ENCODE results near the gene TLN1. TPM values are rescaled to one million over a fixed set of nuclear protein-coding genes. Genes with fewer than 3 reads are reported as not detected.

The TLN1 gene
- polyA plus RNA-seq, 1 experiment = 165 TPM

- no peak overlapping the region for H3K4me3 ChIP-seq (ENCODE audit: low read depth, low read length)
- H3K27me3 ChIP-seq (ENCODE audit: control insufficient read depth, insufficient read depth, low read length) = peaks cover 14% of the 10 kb centered on the region
- no peak for DNase-seq (ENCODE audit: low read depth, low spot score)
- no peaks in the 10 kb centered on the region for H3K9me3 ChIP-seq (ENCODE audit: control insufficient read depth, insufficient read depth, low read length)
- no peak for TF ChIP-seq CTCF (IDR thresholded peaks at IDR 0.05; ENCODE audit: low read depth, low read length)
- H3K27ac ChIP-seq (ENCODE audit: low read depth, low read length) = no peak overlapping the region
- ChIA-PET CTCF (interaction anchor here (0.6 to 0.8 kb wide), 3 partner anchors 30 to 678 kb away, joined by 3 to 5 read pairs (median 4); no protein-coding TSS in a partner anchor), POLR2A (no interaction called here)
Observed at GRCh38 chr9:35760651-35761050, 28.7 kb upstream of the TLN1 start.

GRCh38 chr9:35759795-35760194 is 27.8 kb upstream of the TLN1 start:
- ChIA-PET POLR2A (no interaction called here), CTCF (interaction anchor here (0.6 to 1.2 kb wide), 3 partner anchors 24 to 113 kb away, joined by 3 to 5 read pairs (median 3); no protein-coding TSS in a partner anchor)
- Histone ChIP-seq H3K27me3 (ENCODE audit: control insufficient read depth, insufficient read depth, low read length) (peaks cover 14% of the 10 kb centered on the region), H3K4me3 (ENCODE audit: low read depth, low read length) (no peak overlapping the region), H3K27ac (ENCODE audit: low read depth, low read length) (no peak overlapping the region), H3K9me3 (ENCODE audit: control insufficient read depth, insufficient read depth, low read length) (no peaks in the 10 kb centered on the region)
- TF ChIP-seq CTCF (IDR thresholded peaks at IDR 0.05; ENCODE audit: low read depth, low read length) = no peak
- no peak for DNase-seq (ENCODE audit: low read depth, low spot score)

GRCh38 chr9:35758475-35759050 is 26.6 kb upstream of the TLN1 start:
- DNase-seq (ENCODE audit: low read depth, low spot score) = no peak
- ChIA-PET POLR2A (interaction anchor here (0.6 to 1.1 kb wide), 3 partner anchors 10 to 69 kb away, joined by 3 read pairs; partner anchors contain the start of genes GBA2 and RGP1), CTCF (interaction anchor here (1.4 kb wide), 1 partner anchor 124 kb away, joined by 6 read pairs; no protein-coding TSS in a partner anchor)
- Histone ChIP-seq H3K4me3 (ENCODE audit: low read depth, low read length) (no peak overlapping the region), H3K27me3 (ENCODE audit: control insufficient read depth, insufficient read depth, low read length) (peaks cover 11% of the 10 kb centered on the region), H3K27ac (ENCODE audit: low read depth, low read length) (no peak overlapping the region), H3K9me3 (ENCODE audit: control insufficient read depth, insufficient read depth, low read length) (no peaks in the 10 kb centered on the region)
- no peak for TF ChIP-seq CTCF (IDR thresholded peaks at IDR 0.05; ENCODE audit: low read depth, low read length)

GRCh38 chr9:35757892-35758275 is 25.9 kb upstream of the TLN1 start:
- DNase-seq (ENCODE audit: low read depth, low spot score) = no peak
- CTCF ChIA-PET = interaction anchor here (1.4 kb wide), 1 partner anchor 124 kb away, joined by 6 read pairs; no protein-coding TSS in a partner anchor
- Histone ChIP-seq H3K27me3 (ENCODE audit: control insufficient read depth, insufficient read depth, low read length) (peaks cover 7% of the 10 kb centered on the region), H3K9me3 (ENCODE audit: control insufficient read depth, insufficient read depth, low read length) (no peaks in the 10 kb centered on the region), H3K4me3 (ENCODE audit: low read depth, low read length) (no peak overlapping the region), H3K27ac (ENCODE audit: low read depth, low read length) (no peak overlapping the region)
- no peak for TF ChIP-seq CTCF (IDR thresholded peaks at IDR 0.05; ENCODE audit: low read depth, low read length)
- POLR2A ChIA-PET = no interaction called here

- CTCF ChIA-PET = interaction anchor here (0.6 to 1.9 kb wide), 8 partner anchors 12 to 399 kb away, joined by 3 to 10 read pairs (median 4); no protein-coding TSS in a partner anchor
- no peak for DNase-seq (ENCODE audit: low read depth, low spot score)
- H3K27me3 ChIP-seq (ENCODE audit: control insufficient read depth, insufficient read depth, low read length) = peaks cover 7% of the 10 kb centered on the region
- peak overlapping the region; percentile 35 for H3K4me3 ChIP-seq (ENCODE audit: low read depth, low read length)
- no peak overlapping the region for H3K27ac ChIP-seq (ENCODE audit: low read depth, low read length)
- H3K9me3 ChIP-seq (ENCODE audit: control insufficient read depth, insufficient read depth, low read length) = no peaks in the 10 kb centered on the region
- POLR2A ChIA-PET = interaction anchor here (1.5 kb wide), 1 partner anchor 27 kb away, joined by 3 read pairs; no protein-coding TSS in a partner anchor
- no peak for TF ChIP-seq CTCF (IDR thresholded peaks at IDR 0.05; ENCODE audit: low read depth, low read length)
Observed at GRCh38 chr9:35757226-35757891, 25.4 kb upstream of the TLN1 start.

Measured in AG04450 (cell line).